BJ (cell line): ENCODE results near the gene MYH15. TPM values are rescaled to one million over a fixed set of nuclear protein-coding genes. Genes with fewer than 3 reads are reported as not detected.

Experiments used
- CTCF ChIA-PET: fragments of 350-600 bp; formaldehyde crosslinking; extraction: SDS; loops from one replicate; lab custom pipeline; 2021; ENCODE audit warnings: antibody characterized with exemption, inconsistent platforms; lab: Yijun Ruan, JAX
- POLR2A ChIA-PET: fragments of 300-600 bp; sonication (Branson Sonifier 250); formaldehyde crosslinking; extraction: SDS; loops from one replicate; lab custom pipeline; 2021; ENCODE audit warnings: antibody characterized with exemption; lab: Charles Lee
- DNase-seq: peaks from one replicate; pipeline ENCODE4 v3.0.0-alpha.2; 2011; ENCODE audit warnings: low read depth
- H3K27me3 ChIP-seq: 2 replicates; pipeline ENCODE4 v1.6.0; 2011; ENCODE audit warnings: low read length; ENCODE audit not compliant: control insufficient read depth, insufficient read depth
- H3K36me3 ChIP-seq: 2 replicates; pipeline ENCODE4 v1.5.1; 2011; ENCODE audit warnings: low read length; ENCODE audit not compliant: control insufficient read depth, insufficient read depth
- H3K4me3 ChIP-seq: 2 replicates; pipeline ENCODE4 v1.5.1; 2011; ENCODE audit warnings: low read depth, mild to moderate bottlenecking, control low read depth, low read length
- CTCF ChIP-seq: IDR thresholded peaks from 2 replicates; pipeline ENCODE4 v1.5.1; 2011; ENCODE audit warnings: low read depth, mild to moderate bottlenecking, control low read depth, inconsistent platforms, low read length, moderate library complexity; ENCODE audit not compliant: insufficient read depth
- polyA plus RNA-seq: library from polyadenylated mRNA; depleted of rRNA; stranded (reverse); fragments of >200 nt; gene quantifications from 2 replicates; pipeline ENCODE4 v1.2.3, GENCODE V29; 2011

MYH15 gene
- polyA plus RNA-seq, 1 experiment = 0.02 TPM

GRCh38 chr3:108403198-108403597 lies 107.2 kb downstream of the MYH15 start:
- Histone ChIP-seq H3K36me3 (no peaks in the 10 kb centered on the region), H3K4me3 (no peak overlapping the region), H3K27me3 (no peaks in the 10 kb centered on the region)
- CTCF ChIA-PET = no interaction called here
- POLR2A ChIA-PET = no interaction called here
- no peak for TF ChIP-seq CTCF
- no peak for DNase-seq

- DNase-seq = no peak
- CTCF ChIA-PET = interaction anchor here (1.1 kb wide), 1 partner anchor 464 kb away, joined by 3 read pairs; no protein-coding TSS in a partner anchor
- no peak overlapping the region for H3K4me3 ChIP-seq
- no peaks in the 10 kb centered on the region for H3K36me3 ChIP-seq
- POLR2A ChIA-PET = no interaction called here
- no peaks in the 10 kb centered on the region for H3K27me3 ChIP-seq
- TF ChIP-seq CTCF = no peak
Observed at GRCh38 chr3:108401836-108402235, 108.6 kb downstream of the MYH15 start.

- ChIA-PET POLR2A (no interaction called here), CTCF (interaction anchor here (1.0 to 1.8 kb wide), 2 partner anchors 18 to 160 kb away, joined by 3 read pairs; no protein-coding TSS in a partner anchor)
- no peaks in the 10 kb centered on the region for H3K27me3 ChIP-seq
- no peak overlapping the region for H3K4me3 ChIP-seq
- no peak for DNase-seq
- no peak for TF ChIP-seq CTCF
- H3K36me3 ChIP-seq = no peaks in the 10 kb centered on the region
Observed at GRCh38 chr3:108398510-108398909, 111.9 kb downstream of the MYH15 start.

- CTCF ChIA-PET = no interaction called here
- POLR2A ChIA-PET = no interaction called here
- DNase-seq = no peak
Observed at GRCh38 chr3:108396336-108396735, 114.1 kb downstream of the MYH15 start.

GRCh38 chr3:108394563-108394962 lies 115.8 kb downstream of the MYH15 start:
- CTCF ChIA-PET = no interaction called here
- TF ChIP-seq CTCF = no peak
- Histone ChIP-seq H3K36me3 (no peaks in the 10 kb centered on the region), H3K4me3 (no peak overlapping the region), H3K27me3 (peaks cover 4% of the 10 kb centered on the region)
- POLR2A ChIA-PET = no interaction called here
- no peak for DNase-seq

More at GRCh38 chr3:108396336-108396735, 114.1 kb downstream of the MYH15 start:
- no peak overlapping the region for H3K4me3 ChIP-seq
- no peak for TF ChIP-seq CTCF
- no peaks in the 10 kb centered on the region for H3K36me3 ChIP-seq
- peaks cover 3% of the 10 kb centered on the region for H3K27me3 ChIP-seq
